HPDE6-E6E7 (cell line): Measurements from ENCODE around the gene KPNB1.

ENCODE experiments used
- DNase-seq: peaks from one replicate; pipeline ENCODE4 v3.0.0; 2011; ENCODE audit warnings: missing footprints; ENCODE audit errors: extremely low spot score

KPNB1 gene

GRCh38 chr17:47649153-47649971, at the start of gene KPNB1:
Gene KPNB1, plus strand, starts transcription at chr17:47649919. Its CDS starts 326 bp downstream, at chr17:47650245.
- peak; percentile 96 for DNase-seq

- DNase-seq, result no peak
These were observed 45.7 kb upstream of the KPNB1 start for GRCh38 chr17:47603830-47604597.

- no peak for DNase-seq
These were observed 45.2 kb upstream of the KPNB1 start for GRCh38 chr17:47604598-47604927.

GRCh38 chr17:47605011-47605410, 44.7 kb upstream of the KPNB1 start:
- no peak for DNase-seq

- DNase-seq, result no peak
These were observed 42.2 kb upstream of the KPNB1 start for GRCh38 chr17:47607481-47607880.

- no peak for DNase-seq
These were observed 38.1 kb upstream of the KPNB1 start for GRCh38 chr17:47611372-47612350.

- DNase-seq, result no peak
These were observed 33.8 kb upstream of the KPNB1 start for GRCh38 chr17:47615766-47616424.

- no peak for DNase-seq
These were observed 31.3 kb upstream of the KPNB1 start for GRCh38 chr17:47618410-47618809.

- peak; percentile 70 for DNase-seq
These were observed 29.0 kb upstream of the KPNB1 start for GRCh38 chr17:47620503-47621245.

GRCh38 chr17:47621293-47622179, 28.2 kb upstream of the KPNB1 start:
- DNase-seq, result peak; percentile 91

- DNase-seq, result no peak
These were observed 27.6 kb upstream of the KPNB1 start for GRCh38 chr17:47622180-47622549.

- no peak for DNase-seq
These were observed 25.0 kb upstream of the KPNB1 start for GRCh38 chr17:47624727-47625068.

- no peak for DNase-seq
These were observed 21.6 kb upstream of the KPNB1 start for GRCh38 chr17:47628014-47628566.

GRCh38 chr17:47629826-47630225, 19.9 kb upstream of the KPNB1 start:
- no peak for DNase-seq

- no peak for DNase-seq
These were observed 19.1 kb upstream of the KPNB1 start for GRCh38 chr17:47630614-47631013.

- no peak for DNase-seq
These were observed 16.7 kb upstream of the KPNB1 start for GRCh38 chr17:47632991-47633390.

GRCh38 chr17:47633996-47634395, 15.7 kb upstream of the KPNB1 start:
- no peak for DNase-seq

GRCh38 chr17:47634870-47635269, 14.8 kb upstream of the KPNB1 start:
- no peak for DNase-seq

- DNase-seq, result no peak
These were observed 14.0 kb upstream of the KPNB1 start for GRCh38 chr17:47635734-47636133.
